DOHH2 (cell line): ENCODE data around the gene ORAI3.

ENCODE experiments used
- EZH2phosphoT487 ChIP-seq: fragments of 200-600 bp; sonication (generic); IDR thresholded peaks from 2 replicates; pipeline ENCODE4 v1.6.1; 2017; ENCODE audit warnings: borderline replicate concordance, mild to moderate bottlenecking, antibody characterized with exemption, low read length, moderate library complexity, mixed read lengths
- TF ChIP-seq, protein P1 (sequence below): fragments of 200-600 bp; sonication (generic); IDR thresholded peaks from one replicate; pipeline ENCODE4 v1.5.1; 2014; ENCODE audit warnings: antibody characterized with exemption, mild to moderate bottlenecking, low read depth, low read length; ENCODE audit not compliant: poor library complexity, severe bottlenecking

DNA sequence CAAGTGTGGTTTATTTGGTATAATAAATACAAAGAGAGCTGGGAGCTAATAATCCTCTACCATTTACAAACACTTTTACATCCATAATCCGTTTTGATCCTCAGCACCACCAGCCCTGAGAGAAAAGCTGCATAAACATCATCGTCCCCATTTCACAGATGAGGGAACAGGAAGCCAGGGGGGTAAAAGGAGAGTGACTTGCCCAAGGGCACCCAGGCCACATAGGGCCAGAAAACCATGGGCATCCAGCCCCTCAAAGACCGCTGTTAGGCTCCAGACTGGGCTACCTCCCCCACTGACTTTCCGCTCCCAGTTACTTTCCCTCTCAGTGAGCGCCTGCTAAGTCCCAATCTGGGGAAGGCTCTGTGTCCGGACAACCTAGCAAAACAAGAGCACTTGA, 54.9 kb downstream of the ORAI3 start:
- TF ChIP-seq, protein P1, sequence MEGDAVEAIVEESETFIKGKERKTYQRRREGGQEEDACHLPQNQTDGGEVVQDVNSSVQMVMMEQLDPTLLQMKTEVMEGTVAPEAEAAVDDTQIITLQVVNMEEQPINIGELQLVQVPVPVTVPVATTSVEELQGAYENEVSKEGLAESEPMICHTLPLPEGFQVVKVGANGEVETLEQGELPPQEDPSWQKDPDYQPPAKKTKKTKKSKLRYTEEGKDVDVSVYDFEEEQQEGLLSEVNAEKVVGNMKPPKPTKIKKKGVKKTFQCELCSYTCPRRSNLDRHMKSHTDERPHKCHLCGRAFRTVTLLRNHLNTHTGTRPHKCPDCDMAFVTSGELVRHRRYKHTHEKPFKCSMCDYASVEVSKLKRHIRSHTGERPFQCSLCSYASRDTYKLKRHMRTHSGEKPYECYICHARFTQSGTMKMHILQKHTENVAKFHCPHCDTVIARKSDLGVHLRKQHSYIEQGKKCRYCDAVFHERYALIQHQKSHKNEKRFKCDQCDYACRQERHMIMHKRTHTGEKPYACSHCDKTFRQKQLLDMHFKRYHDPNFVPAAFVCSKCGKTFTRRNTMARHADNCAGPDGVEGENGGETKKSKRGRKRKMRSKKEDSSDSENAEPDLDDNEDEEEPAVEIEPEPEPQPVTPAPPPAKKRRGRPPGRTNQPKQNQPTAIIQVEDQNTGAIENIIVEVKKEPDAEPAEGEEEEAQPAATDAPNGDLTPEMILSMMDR: no peak
- TF ChIP-seq EZH2phosphoT487: no peak
